Lower leg skin (tissue), 4 donors: ENCODE results near the gene UMODL1. TPM values are rescaled to one million over a fixed set of nuclear protein-coding genes. Genes with fewer than 3 reads are reported as not detected.

Source experiments
- DNase-seq, 2 donors: peaks; one replicate each; pipeline ENCODE4 v3.0.0-alpha.2; 2019; ENCODE audit warnings: low spot score in 2 of 2
- H3K4me3 ChIP-seq: fragments of 200-600 bp; sonication (generic); 2 replicates; pipeline ENCODE4 v1.5.1; 2017; ENCODE audit warnings: mild to moderate bottlenecking, low read depth; ENCODE audit not compliant: poor library complexity, severe bottlenecking
- CTCF ChIP-seq, 3 donors: fragments of 450-650 bp; IDR thresholded peaks; one replicate each; pipeline ENCODE4 v1.5.1; 2016; ENCODE audit warnings: antibody characterized with exemption in 3 of 3, mild to moderate bottlenecking in 3 of 3, moderate library complexity in 2 of 3
- POLR2A ChIP-seq, 2 donors: fragments of 450-650 bp; IDR thresholded peaks; one replicate each; pipeline ENCODE4 v1.6.1; 2016 to 2017; ENCODE audit warnings: antibody characterized with exemption in 2 of 2, mild to moderate bottlenecking in 1 of 2, moderate library complexity in 1 of 2
- WGBS, 2 donors: methylation state at CpG; one replicate each; pipeline ENCODE4 v1.1.5; 2018; 5-methylcytosine and 5-hydroxymethylcytosine counted together
- intact Hi-C: fragments of 100-400 bp; cut with DNase I; formaldehyde crosslinking; loops from one replicate; pipeline ENCODE4 v1.15.0; 2023; ENCODE audit warnings: low total_unique reads
- total RNA-seq, 4 donors: library from RNA; depleted of rRNA; stranded (reverse); fragments of >200 nt; gene quantifications; one replicate each; pipeline ENCODE4 v1.1.0, GENCODE V29; 2016

Gene UMODL1
- total RNA-seq, 4 donors from 2014 or later: 0.23 TPM; not detected in 3

- H3K4me3 ChIP-seq: no peak overlapping the region
- no peak for DNase-seq
- TF ChIP-seq CTCF (IDR thresholded peaks at IDR 0.05) (no peak), POLR2A (IDR thresholded peaks at IDR 0.05) (no peak)
- intact Hi-C loops: loop anchor here (5.0 kb wide), 1 partner anchor 100 kb away; no protein-coding TSS in a partner anchor
These were observed 80.8 kb downstream of the UMODL1 start for GRCh38 chr21:42151948-42152220.

DNA sequence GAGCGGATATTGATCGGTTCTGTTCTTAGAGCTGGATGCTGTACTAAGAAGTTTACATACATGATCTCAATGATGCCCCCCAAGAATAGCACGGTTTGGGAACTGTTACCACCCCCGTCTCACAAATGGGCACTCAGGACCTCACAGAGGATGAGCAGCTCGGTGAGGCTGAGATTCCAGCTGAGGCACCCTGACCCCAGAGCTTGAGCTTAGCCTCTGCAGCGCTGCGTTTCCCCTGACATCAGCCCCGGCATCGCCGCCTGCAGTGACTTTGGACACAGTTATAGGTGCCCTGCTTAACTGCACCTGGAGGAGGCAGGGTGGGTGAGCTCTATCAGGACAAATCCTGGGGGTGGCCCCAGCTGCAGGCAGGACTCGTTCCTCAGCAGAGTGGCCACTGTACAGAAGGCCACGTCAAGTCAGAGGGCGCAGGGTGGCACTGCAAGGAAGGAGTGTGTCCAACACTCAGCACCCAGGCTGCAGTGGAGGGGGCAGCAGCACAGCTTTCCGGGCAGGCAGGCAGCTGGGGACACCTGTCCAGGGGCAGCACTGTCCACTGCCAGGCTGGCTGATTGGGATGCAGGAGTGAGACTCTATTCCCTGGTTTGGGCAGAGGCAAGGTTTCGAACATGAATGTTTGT lies 82.0 kb downstream of the UMODL1 start:
- H3K4me3 ChIP-seq: no peak overlapping the region
- intact Hi-C loops: loop anchor here (5.0 kb wide), 1 partner anchor 99 kb away; no protein-coding TSS in a partner anchor
- TF ChIP-seq POLR2A (IDR thresholded peaks at IDR 0.05): no peak
- TF ChIP-seq CTCF (IDR thresholded peaks at IDR 0.05): no peak
- DNase-seq: peak in 1 of 2 donors; percentile 72
- WGBS, 2 donors: 93% methylated on average over 15 of the region's 15 CpGs

DNA sequence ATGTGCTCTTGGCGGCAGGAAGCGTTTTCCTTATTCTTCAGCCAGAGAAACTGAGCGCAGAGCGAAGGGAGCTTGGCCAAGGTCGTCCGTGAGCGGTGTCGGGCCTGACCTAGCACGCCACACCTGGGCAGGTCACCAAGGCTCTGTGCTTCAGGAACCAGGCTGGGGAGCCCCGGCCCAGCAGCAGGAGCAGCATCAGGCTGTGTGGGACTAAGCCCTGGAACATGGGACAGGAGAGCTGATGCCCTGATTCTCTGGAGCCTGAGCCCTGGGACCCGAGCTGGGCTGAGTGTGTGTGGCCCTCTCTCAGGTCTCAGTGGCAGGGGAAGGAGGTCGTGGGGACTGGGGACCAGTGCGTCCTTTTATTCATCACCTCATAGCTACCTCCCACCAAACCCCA lies 82.6 kb downstream of the UMODL1 start:
- intact Hi-C loops: loop anchor here (5.0 kb wide), 1 partner anchor 99 kb away; no protein-coding TSS in a partner anchor
- DNase-seq: peak in 1 of 2 donors; percentile 80
- no peak overlapping the region for H3K4me3 ChIP-seq
- no peak for TF ChIP-seq CTCF (IDR thresholded peaks at IDR 0.05)
- TF ChIP-seq POLR2A (IDR thresholded peaks at IDR 0.05): no peak
- WGBS, 2 donors: 65 to 69% methylated on average over 13 of the region's 13 CpGs

DNA sequence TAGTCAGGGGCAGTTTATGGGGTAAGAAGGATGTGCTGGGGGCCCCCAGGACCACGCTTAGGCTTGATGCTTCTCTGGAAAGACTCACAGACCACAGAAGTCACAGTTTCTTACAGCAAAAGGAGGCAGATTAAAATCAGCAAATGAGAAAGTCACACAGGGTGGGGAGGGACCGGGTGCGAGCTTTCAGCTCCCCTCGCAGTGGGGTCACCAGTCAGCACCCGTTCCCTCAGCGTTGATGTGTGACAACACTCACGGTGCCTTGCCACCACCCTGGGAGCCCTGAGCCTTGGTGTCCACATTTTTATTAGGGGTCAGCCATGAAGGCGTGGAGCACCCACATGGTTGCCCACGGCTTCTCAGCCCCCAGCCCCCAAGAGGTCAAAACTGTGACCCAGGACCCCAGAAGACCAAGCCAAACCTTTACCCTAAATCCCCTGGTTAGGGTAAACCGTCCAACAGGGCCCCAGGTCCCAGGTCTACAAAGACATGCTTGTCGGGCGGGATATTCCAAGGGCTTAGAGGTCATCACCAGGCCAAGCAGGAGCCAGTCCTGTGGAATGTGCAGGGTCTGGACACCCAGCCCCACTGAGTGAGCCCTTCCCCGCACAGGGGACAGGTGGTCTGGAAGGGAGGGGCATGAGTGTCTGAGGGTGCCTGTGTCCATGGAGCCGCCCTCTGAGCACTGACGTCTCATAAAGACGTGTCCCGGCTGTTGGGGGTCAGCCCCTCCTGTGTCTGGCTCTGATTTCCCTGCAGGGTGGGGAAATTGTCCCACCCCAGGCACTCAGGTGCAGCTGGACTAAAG lies 83.3 kb downstream of the UMODL1 start:
- intact Hi-C loops: loop anchor here (5.0 kb wide), 1 partner anchor 98 kb away; no protein-coding TSS in a partner anchor
- WGBS, 2 donors: 90 to 94% methylated on average over 16 to 17 of the region's 17 CpGs
- DNase-seq: peak in 1 of 2 donors; percentile 74
- TF ChIP-seq POLR2A (IDR thresholded peaks at IDR 0.05) (no peak), CTCF (IDR thresholded peaks at IDR 0.05) (no peak)
- H3K4me3 ChIP-seq: no peak overlapping the region

GRCh38 chr21:42155045-42155855 lies 84.1 kb downstream of the UMODL1 start:
- WGBS, 2 donors: 91 to 92% methylated on average over 23 of the region's 23 CpGs
- TF ChIP-seq POLR2A (IDR thresholded peaks at IDR 0.05) (no peak), CTCF (IDR thresholded peaks at IDR 0.05) (no peak)
- peak in 1 of 2 donors; percentile 50 for DNase-seq
- intact Hi-C loops: no loop called here
- no peak overlapping the region for H3K4me3 ChIP-seq
